A549 treated with GW870086 at 1 μM for 4 hours (cell line): ENCODE results near the gene AHNAK2. TPM values are rescaled to one million over a fixed set of nuclear protein-coding genes. Genes with fewer than 3 reads are reported as not detected.

Source experiments
- total RNA-seq: library from RNA; stranded (reverse); fragments of 200-300 nt; extraction: Qiagen RNA extraction; gene quantifications from 5 replicates; pipeline ENCODE4 v1.2.3, GENCODE V29; 2022; ENCODE audit warnings: low read depth

The AHNAK2 gene
- 231 to 264 TPM (median 240 TPM) in 5 replicates for total RNA-seq

DNA sequence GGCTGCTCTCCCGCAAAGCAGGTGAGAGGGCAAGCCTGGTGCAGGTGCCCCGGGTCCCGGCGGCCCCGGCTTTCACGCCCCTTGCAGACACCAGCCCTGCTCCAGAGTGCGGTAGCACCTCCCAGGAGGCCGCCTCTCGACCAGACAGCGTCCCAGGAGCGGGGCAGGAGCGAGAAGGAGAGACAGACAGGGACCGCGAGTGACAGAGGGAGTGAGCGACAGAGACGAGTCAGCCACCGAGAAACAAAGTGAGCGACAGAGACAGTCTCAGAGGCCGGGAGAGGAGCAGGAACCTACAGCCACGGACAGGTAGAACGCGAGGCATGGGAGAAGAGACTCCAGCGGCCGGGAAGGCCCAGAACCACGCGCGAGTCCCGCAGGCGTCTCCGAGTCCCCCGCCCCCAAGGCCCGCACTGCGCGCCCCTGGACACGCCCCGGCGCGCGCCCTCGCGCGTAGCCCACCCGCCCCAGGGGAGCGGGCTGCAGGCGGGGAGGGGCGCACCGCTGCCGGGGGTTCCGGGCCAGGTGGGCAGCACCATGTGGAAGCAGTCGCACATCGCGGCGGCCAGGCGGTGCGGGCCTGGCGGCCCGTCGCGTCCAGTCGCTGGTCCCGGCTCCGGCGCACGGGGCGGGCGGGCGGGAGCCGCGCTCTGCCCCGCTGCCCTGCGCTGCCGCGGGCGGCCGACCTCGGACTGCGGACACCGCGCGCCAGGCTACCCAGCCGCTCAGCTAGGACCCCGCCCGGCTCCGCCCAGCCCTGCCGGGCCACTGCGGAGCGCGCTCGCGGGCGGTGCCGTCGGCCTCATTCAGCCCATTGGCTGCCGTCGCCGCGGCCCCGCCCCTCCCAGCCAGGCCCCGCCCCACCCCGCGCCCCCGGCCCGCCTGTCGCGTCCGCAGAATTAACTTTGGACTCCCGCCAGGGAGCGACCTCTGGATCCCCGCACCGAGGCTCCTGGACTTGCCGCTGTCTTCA, at the start of gene AHNAK2:
Gene AHNAK2 (minus strand): TSS at position 694 of the 973 bp plus-strand sequence. CDS start 137 bp downstream, at position 557.

DNA sequence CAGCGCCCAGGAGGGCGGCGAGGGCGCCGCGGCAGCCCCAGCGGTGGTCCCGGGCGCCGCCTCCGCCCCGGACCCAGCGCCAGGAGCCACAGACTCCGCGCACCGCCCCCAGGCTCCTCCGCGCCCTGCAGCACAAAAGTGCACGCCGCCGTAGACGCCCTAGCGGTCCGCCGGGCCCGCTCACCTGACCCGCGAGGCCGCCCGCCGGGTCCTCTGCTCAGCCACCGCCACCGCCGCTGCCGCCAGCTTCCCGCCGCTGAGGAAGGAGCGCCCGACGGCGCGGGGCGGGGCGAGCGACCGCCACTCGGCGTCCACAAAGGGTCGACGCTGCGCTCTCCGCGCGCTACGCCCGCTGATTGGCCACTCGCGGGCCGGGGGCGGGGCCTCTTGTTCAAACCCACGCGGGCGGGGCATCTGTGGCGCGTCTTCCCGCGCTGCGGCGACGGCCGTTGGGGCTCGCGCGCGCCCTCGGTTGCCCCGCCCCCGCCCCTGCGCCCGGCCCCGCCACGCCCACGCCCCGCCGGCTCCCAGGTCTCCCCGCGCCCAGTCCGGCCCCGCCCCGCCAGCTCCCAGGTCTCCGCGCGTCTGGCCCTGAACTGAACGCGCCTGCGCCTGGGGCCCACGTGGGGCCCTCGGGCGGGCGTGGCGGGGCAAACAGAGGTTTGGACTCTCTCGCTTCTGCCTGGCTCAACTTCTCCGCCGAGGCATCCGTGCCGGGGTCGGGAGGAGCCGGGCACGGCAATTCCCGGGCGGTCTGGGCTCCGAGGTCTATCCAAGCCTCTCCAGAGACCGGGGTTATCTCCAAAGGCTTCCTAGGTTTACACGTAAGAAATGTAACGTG, 42.9 kb upstream of the AHNAK2 start, which contains the start of gene CDCA4:
Gene CDCA4 (minus strand): TSS at position 269 of the 841 bp plus-strand sequence. CDS start 9,154 bp downstream, outside the sequence.

DNA sequence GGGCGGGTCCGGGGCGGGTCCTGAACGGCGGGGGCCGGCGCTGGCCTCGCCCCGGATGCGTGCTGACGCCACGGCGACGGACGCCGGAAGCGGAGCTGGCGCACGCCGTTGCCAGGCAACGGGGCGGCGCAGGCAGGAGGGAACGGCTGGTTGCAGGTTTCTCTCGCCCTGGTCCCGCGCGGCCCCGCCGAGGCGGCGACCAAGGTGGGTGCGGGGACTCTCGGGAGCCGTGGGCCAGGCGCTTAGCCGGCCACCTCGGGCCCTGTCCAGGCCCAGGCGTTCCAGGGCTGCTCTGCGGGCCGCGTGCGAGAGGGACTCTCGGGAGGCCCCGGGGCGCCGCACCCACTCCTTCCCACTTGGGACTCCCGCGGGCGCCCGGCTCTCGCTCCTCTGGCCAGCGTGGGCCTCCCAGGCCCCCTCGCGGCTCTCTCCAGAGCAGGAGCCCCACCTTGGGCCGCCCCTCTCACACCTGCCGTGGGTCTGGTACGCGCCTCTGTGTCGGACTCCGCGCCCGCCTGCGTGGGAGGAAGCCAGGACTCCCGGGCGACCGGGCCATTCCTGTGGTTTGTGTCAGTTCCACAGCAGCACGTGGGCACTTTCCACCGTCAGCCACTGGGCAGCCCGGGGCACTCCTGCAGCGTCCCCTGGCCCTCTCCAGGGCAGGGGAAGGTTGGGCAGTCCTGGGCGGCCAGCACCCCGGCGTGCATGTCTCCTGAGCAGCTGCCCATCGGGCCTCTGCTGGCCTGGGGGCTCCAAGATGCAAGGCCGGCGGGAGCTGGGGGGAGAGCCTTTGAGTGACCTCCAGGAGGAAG, 7.7 kb upstream of the AHNAK2 start, which contains the start of gene CLBA1:
Gene CLBA1 (plus strand): TSS at position 114 of the 812 bp plus-strand sequence. CDS start 644 bp downstream, at position 758.

DNA sequence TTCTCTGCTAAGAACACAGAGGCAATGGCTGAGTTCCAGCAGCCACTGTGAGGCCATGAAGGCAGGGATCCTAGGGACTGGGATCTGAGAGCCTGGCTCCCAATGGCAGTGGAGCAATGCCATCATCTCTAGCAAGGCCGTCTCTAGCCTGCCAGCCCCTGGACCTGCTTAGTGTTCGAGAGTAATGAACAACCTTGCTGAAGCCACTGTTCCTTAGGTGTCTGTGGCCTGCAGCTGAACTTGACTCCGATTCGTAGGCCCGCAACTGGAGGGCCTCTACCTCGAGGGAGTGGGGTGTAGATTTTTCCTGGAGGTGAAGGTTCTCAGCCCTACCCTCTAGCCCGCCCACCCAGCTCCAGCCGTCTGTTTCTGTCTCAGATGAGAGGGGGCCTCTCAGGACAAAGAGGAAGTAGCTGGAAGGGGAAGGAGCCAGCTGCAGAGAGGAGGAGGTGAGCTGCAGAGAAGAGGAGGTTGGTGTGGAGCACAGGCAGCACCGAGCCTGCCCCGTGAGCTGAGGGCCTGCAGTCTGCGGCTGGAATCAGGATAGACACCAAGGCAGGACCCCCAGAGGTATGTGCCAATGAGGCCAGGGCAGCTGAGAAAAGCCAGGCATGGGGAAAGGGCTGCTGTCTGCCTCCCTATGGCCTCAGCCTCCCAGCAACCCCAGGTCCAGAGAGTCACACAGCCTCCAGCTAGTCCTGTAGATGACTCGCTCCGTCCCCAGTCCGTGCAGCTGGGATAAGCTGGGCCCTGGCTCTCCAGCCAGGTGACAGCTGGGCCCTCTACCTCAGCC, 53.6 kb downstream of the AHNAK2 start, which contains the start of gene PLD4:
Gene PLD4 (plus strand): TSS at position 459 of the 793 bp plus-strand sequence. CDS start 2,262 bp downstream, outside the sequence.

Other genes starting within 250 kb of the AHNAK2 start
- 161 to 220 TPM (median 195 TPM) in 5 replicates for gene SIVA1, start 225.2 kb downstream of the AHNAK2 start, total RNA-seq
- gene AKT1, start 182.6 kb downstream of the AHNAK2 start, total RNA-seq: 83.1 to 112 TPM (median 104 TPM) in 5 replicates
- 2.1 to 3.2 TPM (median 3.0 TPM) in 5 replicates for gene ZBTB42, start 177.3 kb downstream of the AHNAK2 start, total RNA-seq
- gene CEP170B, start 113.1 kb downstream of the AHNAK2 start, total RNA-seq: 18.2 to 26.1 TPM (median 25.5 TPM) in 5 replicates
- 0.10 to 0.25 TPM (median 0.13 TPM) in 3 of 5 replicates, not detected in the others for gene PLD4, start 53.5 kb downstream of the AHNAK2 start, total RNA-seq
- 15.5 to 17.6 TPM (median 16.2 TPM) in 5 replicates for gene CLBA1, start 7.4 kb upstream of the AHNAK2 start, total RNA-seq
- 42.2 to 52.9 TPM (median 49.5 TPM) in 5 replicates for gene CDCA4, start 42.7 kb upstream of the AHNAK2 start, total RNA-seq
- 0.56 to 0.87 TPM (median 0.69 TPM) in 5 replicates for gene GPR132, start 87.1 kb upstream of the AHNAK2 start, total RNA-seq
- gene JAG2, start 190.4 kb upstream of the AHNAK2 start, total RNA-seq: 18.8 to 25.7 TPM (median 25.2 TPM) in 5 replicates
- gene NUDT14, start 202.9 kb upstream of the AHNAK2 start, total RNA-seq: 26.6 to 43.8 TPM (median 41.8 TPM) in 5 replicates